ENCODE results near the gene PREX1.

GRCh38 chr20:48658505-48658904 is 169.3 kb downstream of the PREX1 start:
- no peak for TF ChIP-seq ZNF274 (IDR thresholded peaks at IDR 0.05; ENCODE audit: low read depth, low read length)
- TF ChIP-seq SUZ12 (IDR thresholded peaks at IDR 0.05; ENCODE audit: extremely low read depth, insufficient read depth, insufficient read length): no peak

Measured in NT2/D1 (cell line).